Kidney capillary endothelial cell (primary cell): ENCODE results near the gene MBD4.
"Not testable (repeated sequence)": the region's sequence is repeated elsewhere in the genome, so short reads cannot be mapped to it uniquely, and the experiment has no call there.

ENCODE experiments used
- DNase-seq: peaks from one replicate; pipeline ENCODE4 v3.0.0-alpha.2; 2018; ENCODE audit warnings: low spot score

The MBD4 gene

DNA sequence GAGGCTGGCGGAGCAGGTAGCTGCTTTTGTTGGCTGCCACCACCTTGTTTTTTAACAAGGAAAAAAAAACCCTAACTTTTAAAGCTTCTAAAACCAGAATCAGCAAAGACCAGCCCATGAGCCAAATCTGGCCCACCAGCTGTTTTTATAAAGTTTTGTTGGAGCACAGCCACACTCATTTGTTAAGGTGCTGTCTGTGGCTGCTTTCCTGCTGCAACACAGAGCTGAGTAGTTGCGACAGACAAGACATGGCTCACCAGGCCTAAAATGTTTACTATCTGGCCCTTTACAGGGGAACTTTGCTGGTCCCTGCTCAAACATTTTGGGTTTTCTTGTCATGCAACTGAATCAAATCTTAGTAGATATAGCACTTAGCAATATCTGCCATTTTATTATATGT is 30.2 kb downstream of the MBD4 start:
- DNase-seq, result no peak

DNA sequence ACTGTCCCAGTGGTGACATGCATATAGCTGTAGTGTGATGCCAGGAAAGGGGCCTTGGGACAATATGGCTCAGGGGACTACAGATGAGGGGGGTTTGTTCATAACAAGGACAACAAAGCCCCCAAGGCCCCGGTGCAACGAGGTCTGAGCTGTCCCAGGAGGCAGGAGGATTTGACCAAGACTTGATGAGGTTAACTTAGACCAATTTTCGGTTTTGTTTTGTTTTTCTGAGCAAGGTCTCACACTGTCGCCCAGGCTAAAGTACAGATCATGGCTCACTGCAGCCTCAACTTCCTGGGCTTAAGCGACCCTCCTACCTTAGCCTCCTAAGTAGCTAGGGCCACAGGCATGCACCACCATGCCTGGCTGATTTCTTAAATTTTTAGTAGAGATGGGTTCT is 35.1 kb downstream of the MBD4 start:
- DNase-seq, result no peak

DNA sequence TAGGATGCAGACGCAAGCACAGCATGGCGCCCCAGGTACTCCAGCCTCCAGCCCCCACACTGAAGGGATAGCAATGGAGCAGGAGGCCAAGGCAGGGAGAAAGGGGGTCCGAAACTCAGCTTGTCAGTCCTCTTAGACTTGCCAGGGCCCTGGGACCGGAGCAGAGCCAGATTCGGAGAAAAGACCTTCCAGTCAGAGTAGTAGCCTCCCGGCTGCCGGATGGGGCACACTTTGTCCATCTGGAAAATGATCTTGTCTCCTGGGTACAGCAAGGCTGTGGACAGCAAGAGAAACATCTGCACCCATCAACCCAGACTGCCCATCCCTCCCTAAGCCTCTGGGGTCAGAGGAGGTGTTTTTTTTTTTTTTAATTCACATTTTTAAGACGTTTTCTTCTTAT is 35.6 kb downstream of the MBD4 start:
- no peak for DNase-seq

DNA sequence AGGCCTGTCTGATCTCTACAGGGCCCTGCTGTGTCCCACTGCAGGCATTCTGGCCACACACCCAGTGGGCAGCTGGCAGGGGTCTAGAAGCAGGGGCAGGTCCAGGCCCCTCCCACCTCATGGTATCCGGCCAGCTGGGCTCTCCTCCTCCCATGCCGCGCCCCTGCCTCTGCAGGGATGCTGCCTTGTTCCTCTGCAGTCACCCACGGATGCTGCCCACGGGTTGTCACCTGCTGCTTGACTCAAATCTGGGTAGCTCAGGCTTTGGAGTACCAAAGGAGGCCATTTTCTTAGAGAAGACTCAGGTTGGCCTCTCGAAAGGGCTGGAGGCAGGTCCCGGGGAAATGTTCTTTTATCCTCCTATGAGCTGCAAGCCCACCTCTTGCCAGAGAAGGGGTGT is 36.3 kb downstream of the MBD4 start:
- DNase-seq, result no peak

DNA sequence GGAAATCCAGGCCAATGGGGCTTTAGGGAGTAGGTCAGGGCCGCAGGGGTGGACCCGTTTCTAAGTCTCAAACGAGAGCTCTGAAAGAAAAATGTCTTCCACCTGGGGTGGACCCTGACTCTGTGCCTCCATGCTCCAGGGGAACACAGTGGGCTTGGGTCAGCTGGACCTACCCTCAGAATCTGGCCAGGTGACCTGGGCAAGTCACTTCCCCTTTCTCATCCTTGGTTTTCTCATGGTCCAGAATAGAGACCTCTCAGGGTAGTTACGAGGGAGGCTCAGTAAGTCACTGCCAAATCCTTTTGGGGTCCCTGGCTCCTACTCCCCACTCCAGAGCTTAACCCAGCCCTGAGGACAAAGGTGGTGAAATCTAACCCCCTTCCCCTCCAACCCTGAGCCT is 37.1 kb downstream of the MBD4 start:
- no peak for DNase-seq

DNA sequence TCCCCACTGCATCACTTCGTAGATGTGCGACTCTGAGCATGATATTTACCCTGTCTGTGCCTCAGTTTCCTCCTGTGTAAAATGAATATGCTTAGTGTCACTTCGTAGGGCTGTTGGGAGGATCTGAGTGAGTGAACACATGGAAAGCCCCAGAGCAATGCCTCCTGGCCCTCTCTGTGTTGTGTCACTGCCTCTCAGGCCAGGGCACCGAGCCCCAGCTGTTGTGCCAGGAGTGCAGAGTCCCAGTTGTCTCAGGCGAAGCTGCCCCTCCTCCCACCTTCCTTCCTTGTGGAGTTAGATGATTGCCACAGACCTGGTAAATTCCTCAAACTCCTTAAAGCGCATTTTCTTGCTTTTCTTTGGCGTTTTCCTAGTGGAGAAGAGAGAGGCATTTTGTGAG is 37.5 kb downstream of the MBD4 start:
- DNase-seq, result no peak

DNA sequence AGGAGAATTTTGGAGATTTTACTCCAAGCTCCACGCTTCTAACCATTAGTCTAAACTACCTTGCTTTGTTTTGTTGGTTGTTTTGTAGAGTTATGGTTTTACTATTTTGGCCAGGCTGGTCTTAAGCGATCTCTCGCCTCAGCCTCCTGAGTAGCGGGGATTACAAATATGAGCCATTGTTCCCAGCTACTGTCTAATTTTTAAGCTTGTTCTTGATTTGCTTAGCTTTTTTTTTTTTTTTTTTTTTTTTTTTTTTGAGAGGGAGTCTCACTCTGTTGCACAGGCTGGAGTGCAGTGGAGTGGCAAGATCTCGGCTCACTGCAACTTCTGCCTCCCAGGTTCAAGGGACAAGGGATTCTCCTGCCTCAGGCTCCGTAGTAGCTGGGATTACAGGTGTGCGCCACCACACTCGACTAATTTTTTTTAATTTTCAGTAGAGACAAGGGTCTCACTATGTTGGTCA is 39.8 kb downstream of the MBD4 start:
- no peak for DNase-seq

DNA sequence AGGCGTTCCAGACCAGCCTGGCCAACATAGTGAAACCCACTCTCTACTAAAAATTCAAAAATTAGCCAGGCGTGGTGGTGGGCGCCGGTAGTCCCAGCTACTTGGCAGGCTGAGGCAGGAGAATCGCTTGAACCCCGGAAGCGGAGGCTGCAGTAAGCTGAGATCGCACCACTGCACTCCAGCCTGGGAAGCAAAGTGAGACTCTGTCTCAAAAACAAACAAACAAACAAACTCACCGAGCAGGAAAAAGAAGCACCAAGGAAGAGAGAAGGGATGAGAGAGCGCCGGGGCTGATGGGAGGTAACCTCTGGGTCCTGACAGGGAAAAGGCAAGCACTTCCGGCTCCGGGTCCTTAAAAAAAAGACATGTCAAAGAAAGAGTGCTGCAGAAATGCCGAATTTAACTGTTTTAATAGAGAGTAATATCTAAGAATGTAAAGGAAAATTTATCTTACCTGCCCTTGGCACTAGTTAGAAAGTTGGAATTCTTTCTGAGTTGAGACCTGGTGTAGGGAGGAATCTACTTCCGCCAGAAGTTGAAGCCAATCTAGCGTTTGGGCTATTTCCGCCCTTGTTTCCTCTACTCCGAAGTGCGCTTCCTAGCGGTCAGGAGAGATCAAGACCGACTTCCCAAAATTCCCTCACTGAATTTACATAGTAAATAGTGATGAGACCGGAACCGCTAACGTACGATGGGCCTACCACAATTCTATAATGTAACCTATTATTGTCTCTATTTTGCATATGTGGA is 40.4 kb downstream of the MBD4 start:
- peak; percentile 95 for DNase-seq

DNA sequence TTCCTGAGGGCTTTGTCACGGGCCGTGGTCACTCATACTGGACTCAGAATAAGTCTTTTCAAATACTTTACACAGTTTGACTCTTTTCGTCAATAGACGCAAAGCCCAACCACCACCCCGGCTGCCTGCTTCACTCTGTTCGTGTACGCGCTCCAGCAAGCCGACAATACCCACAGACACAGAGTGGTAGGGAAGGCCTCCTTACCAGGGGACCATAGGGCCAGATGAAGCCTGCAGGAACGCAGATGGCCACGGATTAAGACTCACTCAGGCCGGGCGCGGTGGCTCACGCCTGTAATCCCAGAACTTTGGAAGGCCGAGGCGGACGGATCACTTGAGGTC is 41.0 kb downstream of the MBD4 start:
- DNase-seq, result no peak

DNA sequence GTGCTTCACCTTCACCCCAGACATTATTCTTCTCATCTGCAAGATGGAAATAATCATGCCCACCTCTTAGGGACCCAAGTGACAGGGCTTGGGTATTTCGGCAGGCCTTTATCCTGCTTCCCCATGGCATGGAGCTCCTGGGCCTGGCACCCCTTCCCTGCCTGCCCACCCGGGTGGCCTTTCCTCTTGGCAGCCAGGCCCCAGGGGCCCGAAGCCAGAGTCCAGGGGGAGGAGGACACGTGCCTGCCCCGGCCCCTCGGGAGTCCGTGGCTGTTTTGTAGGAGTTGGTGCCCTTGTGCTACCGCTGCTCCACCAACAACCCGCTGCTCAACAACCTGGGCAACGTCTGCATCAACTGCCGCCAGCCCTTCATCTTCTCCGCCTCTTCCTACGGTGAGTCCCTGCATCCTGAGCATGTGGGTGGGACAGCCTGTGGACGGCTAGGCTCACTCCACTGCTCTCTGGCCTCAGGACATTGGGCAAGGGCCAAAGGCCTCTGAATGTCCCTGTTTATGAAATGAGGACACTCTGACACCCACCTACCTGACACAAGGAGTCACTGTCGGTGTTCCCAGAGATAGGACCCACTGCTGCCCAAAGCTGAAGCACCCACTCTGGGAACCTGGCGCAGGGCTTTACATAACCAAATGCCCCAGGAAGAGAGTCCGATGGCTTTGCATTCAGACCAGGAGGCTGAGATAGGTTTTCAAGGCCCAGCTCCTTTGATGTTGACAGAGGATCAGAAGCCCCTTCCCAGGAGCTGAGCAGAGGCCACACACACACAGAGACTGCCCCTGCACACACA is 45.8 kb downstream of the MBD4 start:
- not testable (repeated sequence) for DNase-seq

DNA sequence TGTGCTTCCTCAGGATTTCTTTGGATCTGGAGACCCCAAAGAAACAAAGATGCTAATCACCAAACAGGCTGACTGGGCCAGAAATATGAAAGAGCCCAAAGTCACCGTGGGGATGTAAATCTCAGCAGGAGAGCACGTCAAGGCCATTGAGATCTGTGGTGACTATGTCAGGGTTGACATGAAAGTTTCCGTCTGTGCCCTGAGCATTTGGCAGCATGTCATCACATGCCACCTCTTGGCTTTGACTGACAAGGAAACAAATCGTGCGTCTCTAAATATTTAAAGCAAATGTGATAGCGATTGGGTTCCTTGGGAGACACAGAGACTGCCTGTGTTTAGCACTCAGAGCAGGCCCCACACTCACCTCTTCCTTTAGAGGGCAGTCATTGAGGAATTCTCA is 46.5 kb downstream of the MBD4 start:
- no peak for DNase-seq

DNA sequence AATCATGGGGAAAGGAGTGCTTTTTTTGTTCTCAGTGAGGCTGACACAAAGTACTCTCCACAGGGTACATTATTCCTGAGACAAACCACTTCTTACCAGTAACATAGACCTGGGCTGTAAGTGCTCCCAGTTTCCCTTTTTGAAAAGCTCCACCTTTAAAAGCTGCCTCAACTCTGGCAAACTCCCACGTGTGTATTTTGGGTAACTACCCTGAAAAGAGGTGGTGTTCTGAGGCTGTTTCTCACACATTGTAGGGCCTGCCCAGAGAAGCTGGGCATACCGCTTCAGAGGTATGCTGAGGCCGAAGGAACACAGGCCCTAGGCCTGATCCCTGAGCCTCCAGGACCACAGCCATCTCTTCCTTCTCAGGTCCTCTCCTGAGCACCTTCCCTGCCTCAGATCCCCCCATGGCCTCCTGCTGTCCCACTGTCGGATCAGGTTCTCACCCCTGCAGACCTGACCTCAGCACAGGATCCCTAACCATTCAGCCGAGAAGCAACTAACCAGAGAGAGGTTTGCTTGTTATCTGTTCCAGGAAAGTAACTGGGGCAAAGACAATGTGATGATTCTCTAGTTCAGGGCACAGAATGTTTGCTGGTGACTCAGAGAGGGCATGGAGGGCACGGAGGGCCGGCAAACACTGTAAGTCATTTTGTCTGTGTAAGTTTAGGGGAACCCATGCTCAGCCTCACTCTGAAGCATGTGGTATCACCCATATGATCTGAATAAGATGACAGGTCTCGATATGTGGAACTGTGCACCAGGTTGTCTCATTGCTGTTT is 47.5 kb downstream of the MBD4 start:
- DNase-seq, result not testable (repeated sequence)

DNA sequence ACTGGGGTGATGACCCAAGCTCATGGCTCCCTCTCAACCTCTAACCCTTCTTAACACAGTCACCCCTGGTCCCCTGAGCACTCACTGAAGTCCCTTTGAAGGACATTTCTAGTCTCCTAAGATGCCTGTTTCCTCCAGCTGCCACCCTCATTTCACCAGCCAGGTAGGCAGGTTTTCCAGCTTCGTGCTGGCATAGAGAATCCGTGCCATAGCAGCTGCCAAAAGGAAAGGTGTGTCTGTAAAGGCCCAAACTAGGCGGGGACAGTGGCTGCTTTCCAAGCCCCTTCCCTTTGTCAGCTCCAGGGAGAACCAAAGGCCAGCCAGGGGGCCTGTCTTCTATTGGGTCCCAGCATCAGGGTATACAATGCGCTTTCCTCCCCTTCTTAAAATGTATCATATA is 48.2 kb downstream of the MBD4 start:
- DNase-seq, result not testable (repeated sequence)

DNA sequence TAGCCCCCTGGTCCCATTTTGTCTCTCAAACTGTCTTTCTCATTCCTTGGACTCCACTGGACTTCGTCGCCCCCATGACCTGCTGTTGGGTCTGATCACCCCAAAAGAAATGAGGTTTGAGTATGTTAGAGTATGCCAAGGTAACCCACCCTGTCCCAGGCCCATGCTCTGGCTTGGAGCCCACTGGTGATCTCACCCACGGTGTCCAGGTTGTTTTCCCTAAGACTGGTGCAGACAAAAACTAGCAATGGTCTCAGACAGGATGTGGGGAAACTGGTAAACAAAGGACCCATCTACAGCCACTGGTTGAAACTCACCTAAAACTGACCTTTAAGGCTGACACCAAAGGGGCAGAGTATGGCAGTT is 50.2 kb downstream of the MBD4 start:
- no peak for DNase-seq

DNA sequence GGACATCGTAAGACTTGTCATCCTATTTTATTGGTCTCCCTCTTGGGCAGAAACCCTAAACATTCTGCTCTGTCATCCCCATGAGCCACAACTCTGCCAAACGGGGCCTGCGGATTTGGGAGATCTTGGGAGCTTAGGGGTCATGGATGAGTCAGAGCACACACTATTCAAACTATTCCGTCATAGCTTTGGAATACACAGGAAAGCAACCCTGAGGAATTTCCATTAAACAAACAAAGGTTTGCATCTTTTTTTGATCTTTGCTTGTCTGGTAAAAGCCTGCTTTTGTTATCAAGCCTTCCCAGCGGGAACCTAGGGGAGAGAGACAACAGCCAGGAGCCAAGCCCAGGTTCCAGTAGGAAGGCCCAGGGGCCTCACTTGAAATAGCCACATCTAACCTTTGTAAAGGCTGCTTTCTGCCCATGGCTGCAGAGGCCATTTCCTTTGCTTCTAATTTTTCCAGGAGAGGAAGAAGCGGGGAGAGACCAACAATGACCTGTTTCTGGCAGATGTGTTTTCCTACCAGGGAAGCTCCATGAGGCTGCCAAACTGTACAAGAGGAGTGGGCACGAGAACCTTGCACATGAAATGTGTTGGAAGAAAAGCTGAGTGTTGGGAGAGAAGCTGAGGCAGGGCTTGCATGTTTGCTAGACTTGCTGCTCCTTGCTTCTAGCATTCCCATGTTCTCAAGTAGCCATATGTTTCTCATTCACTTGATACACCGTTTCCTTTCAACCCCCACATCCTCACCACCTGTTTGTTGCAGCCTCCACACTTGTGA is 50.8 kb downstream of the MBD4 start:
- peak; percentile 37 for DNase-seq

DNA sequence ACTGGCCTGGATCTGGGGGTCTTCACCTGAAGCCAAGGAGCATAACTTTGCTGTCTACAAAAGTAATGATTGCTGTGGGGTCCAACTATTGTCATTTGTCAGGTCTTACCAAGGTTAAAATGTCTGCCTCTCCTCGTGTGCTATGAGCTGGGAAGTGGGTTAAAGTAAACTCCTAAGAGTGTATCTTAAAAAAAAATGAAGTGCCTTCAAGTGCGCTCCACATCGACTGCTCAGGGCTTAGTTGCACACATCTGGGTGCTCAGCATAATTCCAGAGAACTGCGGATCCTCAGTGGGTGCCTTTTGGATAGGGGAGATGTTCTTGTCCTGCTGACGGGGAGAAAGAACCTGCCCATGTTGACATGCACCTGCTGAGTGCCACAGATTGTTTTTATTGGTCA is 52.3 kb downstream of the MBD4 start:
- no peak for DNase-seq

DNA sequence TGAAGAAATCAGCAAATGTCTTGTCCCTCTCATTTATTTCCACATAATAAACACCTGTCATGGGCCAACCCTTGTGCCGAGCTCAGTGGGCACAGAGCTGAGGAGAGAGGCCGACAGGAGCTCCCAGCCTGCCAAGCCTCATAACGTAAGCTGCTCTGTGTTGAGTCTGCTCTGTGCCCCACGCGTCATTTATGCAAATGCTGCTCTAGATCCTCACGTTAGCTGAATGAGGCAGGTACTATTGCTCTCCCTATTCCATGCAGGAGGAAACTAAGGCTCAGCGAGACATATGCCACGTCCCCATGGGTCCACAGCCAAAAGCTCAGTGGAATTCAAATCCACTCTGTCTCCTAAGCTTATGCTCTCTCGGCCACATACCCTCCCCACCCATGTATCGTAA is 52.8 kb downstream of the MBD4 start:
- DNase-seq, result no peak

DNA sequence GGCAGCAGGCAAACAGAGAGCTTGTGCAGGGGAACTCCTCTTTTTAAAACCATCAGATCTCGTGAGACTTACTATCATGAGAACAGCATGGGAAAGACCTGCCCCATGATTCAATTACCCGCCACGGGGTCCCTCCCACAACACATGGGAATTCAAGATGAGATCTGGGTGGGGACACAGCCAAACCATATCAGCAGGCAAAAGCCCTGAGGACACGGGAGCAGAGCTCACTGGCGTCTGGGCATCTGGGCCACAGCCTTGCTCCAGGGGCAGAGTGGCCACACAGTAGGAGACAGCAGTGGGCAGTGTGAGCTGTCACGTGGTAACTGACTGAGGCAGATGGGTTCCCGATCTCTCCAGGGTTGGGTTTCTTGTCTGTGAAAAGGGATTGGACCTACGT is 54.2 kb downstream of the MBD4 start:
- DNase-seq, result not testable (repeated sequence)

DNA sequence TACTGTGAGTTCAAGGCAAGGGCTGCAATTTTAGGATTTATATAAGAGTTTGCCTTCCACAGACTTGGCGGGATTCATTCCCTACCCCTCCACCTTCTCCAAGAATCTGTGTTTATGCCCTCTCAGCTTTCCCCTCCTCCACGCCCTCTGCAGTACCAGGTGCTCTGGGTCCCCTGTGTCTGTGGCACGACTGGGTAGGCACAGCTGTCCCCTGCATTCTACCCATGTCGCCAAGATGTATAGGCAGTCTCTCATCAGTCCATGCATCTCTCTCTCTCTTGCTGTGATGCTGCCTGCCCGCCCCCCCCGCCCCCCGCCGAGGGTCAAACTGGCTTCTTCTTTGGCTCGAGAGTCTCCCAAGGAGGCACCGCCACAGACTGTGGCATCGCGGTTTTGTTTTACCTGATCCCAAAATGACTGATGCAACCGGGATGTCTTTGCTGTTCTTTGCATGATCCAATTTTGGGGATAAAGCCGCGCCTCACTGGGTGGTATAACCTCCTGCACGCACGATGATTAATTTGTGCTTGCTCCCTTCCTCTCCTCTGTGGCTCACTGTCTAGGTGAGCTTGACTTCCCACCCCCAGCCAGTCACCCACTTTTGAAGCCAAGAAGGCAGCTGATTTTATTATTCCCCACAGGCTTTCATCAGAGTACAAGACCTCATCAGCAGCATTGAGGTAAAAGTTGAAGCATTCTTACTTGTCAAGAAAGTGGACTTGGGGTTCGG is 55.0 kb downstream of the MBD4 start:
- DNase-seq, result no peak

DNA sequence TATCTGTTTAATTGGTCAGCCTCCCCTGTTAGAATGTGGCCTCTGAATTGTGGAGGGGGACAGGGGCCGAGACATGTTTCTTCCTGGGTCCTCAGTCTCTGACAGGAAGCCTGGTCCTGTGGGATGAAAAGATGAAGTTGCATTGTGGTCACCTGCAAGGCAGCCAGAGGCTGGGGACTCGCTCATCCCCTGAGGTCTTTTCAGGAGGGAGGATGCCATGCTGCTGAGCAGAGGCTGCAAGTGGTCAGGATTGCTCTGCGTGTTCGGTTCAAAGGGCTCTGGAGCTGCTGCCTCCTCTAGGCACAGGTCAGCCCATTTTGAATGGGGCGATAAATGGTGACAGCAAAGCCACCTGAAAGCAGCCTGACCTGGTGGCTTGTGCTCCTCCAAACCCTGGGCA is 55.6 kb downstream of the MBD4 start:
- DNase-seq, result not testable (repeated sequence)

DNA sequence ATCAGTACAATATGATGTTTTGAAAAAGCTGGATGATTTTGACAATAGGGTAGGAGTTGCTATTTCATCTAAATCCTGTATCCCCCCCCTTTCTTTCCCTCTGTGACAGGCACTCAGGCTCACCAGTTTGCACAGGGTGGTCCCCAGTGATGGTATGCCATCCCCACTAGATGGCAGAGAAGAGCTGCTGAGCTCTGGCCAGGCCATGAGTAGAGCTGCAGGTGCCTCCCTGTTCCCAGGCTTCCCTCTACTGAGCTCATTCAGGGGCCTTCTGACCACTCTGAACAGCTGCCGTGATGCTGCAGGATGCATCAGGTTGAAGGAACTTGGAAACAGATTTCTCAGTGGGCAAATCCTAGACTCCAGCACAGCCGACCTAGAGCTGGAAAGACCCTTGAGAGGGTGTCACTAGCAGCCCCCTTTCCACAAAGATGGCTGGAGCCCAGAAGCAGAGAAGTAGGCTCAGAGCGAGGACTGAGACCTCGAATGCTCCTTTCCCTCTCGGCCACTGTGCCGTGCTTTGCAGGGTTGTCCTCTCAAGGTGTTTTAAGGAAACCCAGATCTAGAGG is 56.4 kb downstream of the MBD4 start:
- peak; percentile 78 for DNase-seq
